ENCODE data around the gene AGAP1.

GRCh38 chr2:235647877-235648276 lies 154.0 kb downstream of the AGAP1 start:
- TF ChIP-seq POLR2A (IDR thresholded peaks at IDR 0.05; ENCODE audit: low read length) = no peak
- no peak for TF ChIP-seq CTCF (IDR thresholded peaks at IDR 0.05)
- TF ChIP-seq NR3C1 (IDR thresholded peaks at IDR 0.05) = no peak
- TF ChIP-seq KDM1A (IDR thresholded peaks at IDR 0.05; ENCODE audit: low read depth) = no peak
- no peak for TF ChIP-seq REST (IDR thresholded peaks at IDR 0.05)
- no peak for TF ChIP-seq JUNB (IDR thresholded peaks at IDR 0.05)
- TF ChIP-seq CEBPB (IDR thresholded peaks at IDR 0.05) = no peak

Measured in A549 (cell line).